Immature natural killer cell (primary cell): ENCODE data around the gene PDGFRB. TPM values are rescaled to one million over a fixed set of nuclear protein-coding genes. Genes with fewer than 3 reads are reported as not detected.

Experiments
- DNase-seq, 3 donors: peaks; one replicate each; pipeline ENCODE4 v3.0.0; 2022; ENCODE audit warnings: mixed read lengths in 1 of 3
- H3K27ac Mint-ChIP-seq, 6 donors: one replicate each; pipeline ENCODE4 v1.8.0; 2020; ENCODE audit warnings: mixed read lengths in 6 of 6, mild to moderate bottlenecking in 5 of 6, inconsistent platforms in 4 of 6, moderate library complexity in 3 of 6
- H3K27me3 Mint-ChIP-seq, 3 donors: one replicate each; pipeline ENCODE4 v1.8.0; 2020 to 2021; ENCODE audit warnings: low read depth in 3 of 3, mild to moderate bottlenecking in 3 of 3, mixed read lengths in 3 of 3, moderate library complexity in 3 of 3, inconsistent platforms in 1 of 3
- H3K36me3 Mint-ChIP-seq, 3 donors: one replicate each; pipeline ENCODE4 v1.8.0; 2020; ENCODE audit warnings: mixed read lengths in 3 of 3, inconsistent platforms in 2 of 3, mild to moderate bottlenecking in 2 of 3
- H3K4me1 Mint-ChIP-seq, 2 donors: one replicate each; pipeline ENCODE4 v1.8.0; 2020; ENCODE audit warnings: inconsistent platforms in 2 of 2, mild to moderate bottlenecking in 2 of 2, mixed read lengths in 2 of 2, moderate library complexity in 1 of 2
- H3K4me3 Mint-ChIP-seq, 5 donors: one replicate each; pipeline ENCODE4 v1.8.0; 2020; ENCODE audit warnings: mild to moderate bottlenecking in 5 of 5, mixed read lengths in 5 of 5, inconsistent platforms in 3 of 5, moderate library complexity in 3 of 5
- H3K9me3 Mint-ChIP-seq, 6 donors: one replicate each; pipeline ENCODE4 v1.8.0; 2020; ENCODE audit warnings: mild to moderate bottlenecking in 6 of 6, mixed read lengths in 6 of 6, inconsistent platforms in 4 of 6, moderate library complexity in 3 of 6
- polyA plus RNA-seq, 3 donors: library from polyadenylated mRNA; unstranded; fragments of 300-500 nt; fragmentation: Illumina TruSeq; gene quantifications; one replicate each; pipeline ENCODE4 v1.2.3, GENCODE V29; 2021

Gene PDGFRB
- polyA plus RNA-seq, 3 donors from 2014 or later: 6.4 to 18.9 (median 7.1) TPM

DNA sequence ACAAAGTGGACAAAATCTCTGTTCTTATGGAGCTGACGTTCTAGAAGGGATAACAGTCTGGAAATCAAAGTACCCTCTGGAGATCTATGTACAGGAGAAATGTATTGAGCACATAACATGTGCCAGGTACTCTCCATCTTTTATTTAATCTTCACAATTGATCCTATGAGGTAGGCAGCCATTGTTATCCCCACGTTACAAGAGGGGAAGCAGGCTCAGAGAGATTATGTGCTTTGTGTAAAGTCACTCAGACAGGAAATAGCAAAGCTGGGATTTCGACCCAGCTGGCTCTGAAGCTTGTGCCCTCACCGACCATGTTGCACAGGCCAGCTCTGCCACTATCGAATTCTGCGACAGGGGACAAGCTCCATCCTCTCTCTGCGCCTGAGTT lies 21.5 kb downstream of the PDGFRB start:
- Mint-ChIP-seq H3K9me3 (no peaks in the 10 kb centered on the region), H3K4me3 (no peak overlapping the region), H3K4me1 (peaks cover 20 to 21% of the 10 kb centered on the region in 2 donors), H3K27me3 (peaks cover 0 to 2% (median 0%) of the 10 kb centered on the region in 3 donors), H3K36me3 (peaks cover 0 to 17% (median 4%) of the 10 kb centered on the region in 3 donors), H3K27ac (no peak overlapping the region)
- no peak for DNase-seq

DNA sequence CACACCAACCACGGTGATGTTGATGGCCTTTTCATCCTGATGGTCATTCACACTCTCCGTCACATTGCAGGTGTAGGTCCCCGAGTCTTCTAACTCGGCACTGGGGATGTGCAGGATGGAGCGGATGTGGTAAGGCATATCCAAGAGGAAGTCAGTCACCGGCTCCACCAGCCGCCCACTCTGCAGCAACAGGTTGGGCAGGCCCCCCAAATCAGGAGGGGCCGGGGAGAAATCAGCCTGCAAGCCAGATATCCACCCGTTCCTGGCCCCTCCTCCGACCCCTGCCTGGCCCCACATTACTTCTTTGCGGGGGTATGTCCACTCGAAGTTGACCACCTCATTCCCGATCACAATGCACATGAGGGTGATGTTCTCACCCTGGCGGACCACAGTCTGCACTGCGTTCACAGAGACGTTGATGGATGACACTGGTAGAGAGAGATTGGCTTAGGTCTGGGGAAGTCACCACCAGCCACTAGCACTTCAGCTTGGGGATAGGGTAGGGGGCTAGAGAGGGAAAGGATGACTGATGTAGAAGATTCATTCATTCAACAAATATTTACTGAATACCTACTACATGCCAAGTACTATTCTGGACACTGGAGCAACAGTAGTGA lies 22.0 kb downstream of the PDGFRB start:
- Mint-ChIP-seq H3K4me1 (peaks cover 20 to 21% of the 10 kb centered on the region in 2 donors), H3K27ac (no peak overlapping the region), H3K4me3 (no peak overlapping the region), H3K27me3 (peaks cover 0 to 2% (median 0%) of the 10 kb centered on the region in 3 donors), H3K9me3 (no peaks in the 10 kb centered on the region), H3K36me3 (peaks cover 0 to 20% (median 6%) of the 10 kb centered on the region in 3 donors)
- no peak for DNase-seq

DNA sequence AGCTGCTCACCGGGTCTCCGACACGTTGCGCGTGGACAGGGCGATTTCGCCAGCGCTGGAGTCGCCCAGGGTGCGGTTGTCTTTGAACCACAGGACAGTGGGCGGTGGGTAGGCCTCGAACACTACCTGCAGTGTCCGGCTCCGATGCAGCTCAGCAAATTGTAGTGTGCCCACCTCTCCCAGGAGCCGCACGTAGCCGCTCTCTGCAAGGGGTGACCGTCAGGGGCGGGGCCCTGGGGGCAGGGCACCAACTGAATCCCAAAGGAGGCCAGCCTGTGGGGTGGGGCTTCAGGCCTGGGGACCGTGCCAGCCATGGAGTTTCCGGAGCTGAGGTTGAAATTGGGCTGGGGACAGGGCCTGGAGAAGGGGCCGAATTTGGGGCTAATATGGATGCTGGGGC lies 22.9 kb downstream of the PDGFRB start:
- H3K27me3 Mint-ChIP-seq: no peaks in the 10 kb centered on the region
- no peaks in the 10 kb centered on the region for H3K9me3 Mint-ChIP-seq
- H3K36me3 Mint-ChIP-seq: peaks cover 0 to 26% (median 10%) of the 10 kb centered on the region in 3 donors
- peaks cover 20 to 21% of the 10 kb centered on the region in 2 donors for H3K4me1 Mint-ChIP-seq
- no peak for DNase-seq
- H3K4me3 Mint-ChIP-seq: no peak overlapping the region
- peak overlapping the region in 1 of 6 donors; percentile 36 for H3K27ac Mint-ChIP-seq

DNA sequence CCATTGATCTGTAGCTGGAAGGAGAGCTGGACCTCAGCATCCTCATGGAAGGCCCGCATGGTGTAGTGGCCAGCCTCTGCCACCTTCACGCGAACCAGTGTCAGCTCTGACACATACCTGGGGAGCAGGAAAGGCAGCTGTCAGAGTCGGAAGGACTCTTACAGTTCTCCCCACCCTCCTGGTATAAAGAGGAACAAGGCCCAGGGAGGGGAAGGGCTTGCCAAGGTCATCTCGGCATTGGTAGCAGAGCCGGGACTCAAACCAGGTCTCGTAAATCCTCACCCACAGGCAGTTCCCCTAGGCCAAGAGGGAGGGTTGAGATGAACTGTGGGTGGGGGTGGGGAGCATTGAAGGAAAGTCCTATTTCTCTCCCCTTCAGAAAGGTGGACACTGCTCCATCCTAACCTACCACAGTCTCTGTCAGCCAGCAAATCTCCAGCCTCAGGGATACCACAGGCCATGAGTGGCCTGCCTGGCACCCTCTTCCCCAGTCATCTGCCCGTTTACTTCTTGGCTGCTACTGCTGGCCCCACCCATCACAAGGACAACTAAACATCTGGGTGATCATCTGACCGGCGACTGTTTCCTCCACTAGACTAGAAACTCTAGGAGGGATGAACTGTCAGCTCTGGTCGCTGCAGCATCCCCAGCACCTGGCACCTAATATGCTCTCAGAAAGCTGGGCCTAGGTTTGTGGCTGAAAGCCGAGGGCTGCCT lies 23.5 kb downstream of the PDGFRB start:
- no peak overlapping the region for H3K4me3 Mint-ChIP-seq
- peaks cover 20 to 21% of the 10 kb centered on the region in 2 donors for H3K4me1 Mint-ChIP-seq
- H3K9me3 Mint-ChIP-seq: no peaks in the 10 kb centered on the region
- H3K36me3 Mint-ChIP-seq: peaks cover 0 to 27% (median 10%) of the 10 kb centered on the region in 3 donors
- DNase-seq: no peak
- H3K27me3 Mint-ChIP-seq: no peaks in the 10 kb centered on the region
- H3K27ac Mint-ChIP-seq: peak overlapping the region in 3 of 6 donors; percentile 25 to 46 (median 36)

DNA sequence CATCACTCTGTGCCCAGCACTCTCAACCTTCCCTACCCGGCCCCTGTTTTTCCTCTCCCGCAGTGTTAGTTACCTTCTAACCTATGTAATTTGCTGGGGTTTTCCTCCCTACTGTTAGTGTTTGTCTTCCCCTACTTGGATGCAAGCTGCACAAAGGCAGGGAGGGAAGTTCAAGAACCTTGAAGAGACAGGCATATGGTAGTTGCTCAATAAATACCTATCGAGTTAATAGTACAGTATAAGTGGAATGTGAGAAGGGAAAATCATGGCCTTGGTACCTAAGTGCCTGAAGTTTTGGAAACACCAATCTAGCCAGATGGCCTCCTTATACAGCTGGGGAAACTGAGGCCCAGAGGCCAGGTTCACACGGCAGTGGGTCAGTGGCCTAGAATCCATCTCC lies 24.2 kb downstream of the PDGFRB start:
- H3K9me3 Mint-ChIP-seq: no peaks in the 10 kb centered on the region
- H3K27me3 Mint-ChIP-seq: peaks cover 0 to under 1% (median 0%) of the 10 kb centered on the region in 3 donors
- H3K27ac Mint-ChIP-seq: peak overlapping the region in 4 of 6 donors; percentile 8 to 63 (median 16)
- peaks cover 20 to 21% of the 10 kb centered on the region in 2 donors for H3K4me1 Mint-ChIP-seq
- peaks cover 0 to 27% (median 10%) of the 10 kb centered on the region in 3 donors for H3K36me3 Mint-ChIP-seq
- no peak for DNase-seq
- H3K4me3 Mint-ChIP-seq: peak overlapping the region in 2 of 5 donors; percentile 8 to 75

DNA sequence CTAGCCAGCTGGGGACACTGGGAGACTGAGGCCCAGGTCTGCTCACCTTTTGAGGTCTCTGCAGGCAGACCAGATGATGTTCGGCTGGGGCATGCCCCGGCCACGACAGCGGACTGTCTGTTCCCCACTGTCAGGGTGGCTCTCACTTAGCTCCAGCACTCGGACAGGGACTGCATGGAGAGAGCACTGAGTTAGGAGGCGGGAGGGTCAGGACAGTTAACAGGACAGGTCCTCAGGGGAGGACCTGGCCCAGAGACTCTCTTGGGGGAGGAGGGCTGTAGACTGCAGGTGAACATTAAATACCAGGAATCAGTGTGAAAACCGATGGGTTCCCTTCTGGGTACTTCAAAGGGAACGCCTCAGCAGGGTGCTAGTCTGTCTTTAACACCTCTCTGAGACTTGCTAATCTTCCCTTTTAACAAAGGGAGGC lies 25.1 kb downstream of the PDGFRB start:
- Mint-ChIP-seq H3K4me3 (peak overlapping the region in 4 of 5 donors; percentile 24 to 75 (median 54)), H3K4me1 (peaks cover 20 to 21% of the 10 kb centered on the region in 2 donors), H3K9me3 (no peaks in the 10 kb centered on the region), H3K27ac (peak overlapping the region in 3 of 6 donors; percentile 7 to 63 (median 51)), H3K27me3 (peaks cover 0 to 1% (median 0%) of the 10 kb centered on the region in 3 donors), H3K36me3 (peaks cover 0 to 30% (median 10%) of the 10 kb centered on the region in 3 donors)
- peak in 1 of 3 donors; percentile 11 for DNase-seq

DNA sequence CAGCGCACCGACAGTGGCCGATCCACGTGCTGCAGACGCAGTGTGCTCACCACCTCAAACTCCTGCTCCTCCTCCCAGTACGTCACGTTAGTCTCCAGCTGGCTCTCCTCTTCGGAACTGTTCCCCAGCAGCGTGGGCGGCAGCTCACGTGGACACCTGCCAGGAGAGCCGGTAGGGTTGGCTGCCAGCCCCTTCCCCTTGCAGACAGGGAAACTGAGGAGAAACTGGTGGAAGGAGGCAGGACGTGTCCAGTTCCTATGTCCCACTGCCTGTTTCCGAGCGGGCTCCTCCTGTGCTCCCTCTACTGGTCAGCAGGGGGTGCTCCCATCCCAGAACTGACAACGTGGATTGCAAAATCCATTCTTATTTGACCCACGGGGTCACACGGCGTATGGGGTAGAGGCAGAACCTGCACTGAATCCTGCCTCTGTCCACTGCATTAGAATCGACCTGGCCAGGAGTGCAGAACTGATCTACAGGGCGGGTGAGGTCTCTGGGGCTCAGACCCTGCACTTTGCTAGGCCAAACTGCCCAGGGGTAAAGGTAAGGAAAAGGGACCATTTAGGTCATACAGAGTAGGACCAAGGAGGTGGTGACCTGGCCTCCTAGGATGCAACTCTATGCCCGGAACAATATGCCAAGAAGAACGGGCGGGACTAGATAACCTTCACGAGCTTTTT lies 25.7 kb downstream of the PDGFRB start:
- Mint-ChIP-seq H3K4me1 (peaks cover 20 to 21% of the 10 kb centered on the region in 2 donors), H3K27me3 (peaks cover 0 to 1% (median 0%) of the 10 kb centered on the region in 3 donors), H3K9me3 (no peaks in the 10 kb centered on the region), H3K4me3 (peak overlapping the region; percentile 22 to 75 (median 39)), H3K36me3 (peaks cover 0 to 29% (median 10%) of the 10 kb centered on the region in 3 donors), H3K27ac (peak overlapping the region in 2 of 6 donors; percentile 9 to 63)
- DNase-seq: peak; percentile 42 to 57 (median 55)

DNA sequence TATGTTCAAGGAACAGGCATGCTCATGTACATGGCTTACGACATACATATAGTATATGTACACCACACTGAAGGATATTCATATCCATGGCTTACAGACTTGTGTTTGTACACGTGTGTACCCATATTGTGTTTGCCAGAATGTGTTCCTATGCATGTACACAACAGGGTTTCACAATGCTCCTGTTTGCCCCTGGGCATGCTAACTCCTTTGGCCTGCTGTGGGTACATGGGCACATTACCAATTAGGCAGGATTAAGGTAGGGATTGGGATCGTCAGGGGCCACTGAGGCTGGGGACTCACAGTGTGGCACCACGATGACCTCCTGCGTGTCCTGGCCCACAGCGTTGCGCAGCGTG lies 26.2 kb downstream of the PDGFRB start:
- Mint-ChIP-seq H3K36me3 (peaks cover 0 to 31% (median 10%) of the 10 kb centered on the region in 3 donors), H3K9me3 (no peaks in the 10 kb centered on the region), H3K4me3 (no peak overlapping the region), H3K27me3 (peaks cover 0 to 1% (median 1%) of the 10 kb centered on the region in 3 donors), H3K4me1 (peaks cover 20 to 21% of the 10 kb centered on the region in 2 donors), H3K27ac (no peak overlapping the region)
- no peak for DNase-seq

DNA sequence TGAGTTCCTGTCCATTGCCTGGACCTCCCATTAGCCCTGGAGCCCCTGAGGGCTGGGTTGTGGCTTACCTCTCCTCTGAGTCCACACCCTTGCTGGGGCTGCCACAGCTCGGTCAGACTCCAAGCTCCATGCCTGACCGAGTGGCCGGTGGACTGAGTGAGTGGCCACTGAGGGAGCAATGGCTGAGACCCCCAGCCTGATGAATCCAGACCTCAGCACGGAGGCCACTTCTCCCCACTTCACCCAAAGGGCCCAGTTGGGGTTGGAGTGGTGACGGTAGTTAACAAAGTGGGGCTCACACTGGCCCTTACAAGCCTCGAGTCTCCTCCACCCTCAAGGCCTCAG lies 28.8 kb downstream of the PDGFRB start:
- Mint-ChIP-seq H3K36me3 (peaks cover 0 to 28% (median 6%) of the 10 kb centered on the region in 3 donors), H3K4me1 (peaks cover 17 to 20% of the 10 kb centered on the region in 2 donors), H3K27ac (no peak overlapping the region), H3K27me3 (peaks cover 0 to 1% (median 1%) of the 10 kb centered on the region in 3 donors), H3K9me3 (no peaks in the 10 kb centered on the region), H3K4me3 (no peak overlapping the region)
- no peak for DNase-seq

DNA sequence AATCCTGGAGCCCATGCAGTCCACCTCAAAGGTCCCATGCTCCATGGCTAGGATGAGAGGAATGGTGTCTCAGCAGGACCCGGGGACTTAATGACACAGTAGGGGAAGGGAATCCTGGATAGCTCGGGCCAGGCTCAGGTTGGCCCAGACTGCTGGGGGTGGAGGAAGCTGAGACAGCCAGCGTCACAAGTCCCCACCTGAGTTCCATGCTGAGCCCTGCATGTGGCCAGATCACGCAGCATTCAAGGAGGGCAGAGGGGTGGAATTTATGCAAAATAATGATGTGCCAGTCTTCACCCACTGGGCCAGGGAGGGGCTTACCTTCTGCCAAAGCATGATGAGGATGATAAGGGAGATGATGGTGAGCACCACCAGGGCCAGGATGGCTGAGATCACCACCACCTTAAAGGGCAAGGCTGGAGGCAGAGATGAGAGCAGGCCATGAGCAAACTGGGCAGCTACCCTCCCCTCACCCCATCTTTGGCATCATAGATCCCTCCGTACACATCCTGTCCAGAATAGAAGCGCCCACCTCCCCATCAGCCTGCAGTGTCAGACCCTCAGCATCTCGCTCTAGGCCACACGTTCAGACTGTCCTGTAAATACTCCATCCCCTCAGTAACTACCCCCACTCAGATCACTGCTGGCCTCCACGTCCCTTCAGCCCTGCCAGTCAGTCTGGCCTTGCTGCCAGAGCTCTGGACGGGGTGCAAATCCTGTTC lies 29.3 kb downstream of the PDGFRB start:
- no peak overlapping the region for H3K27ac Mint-ChIP-seq
- peaks cover 0 to 33% (median 6%) of the 10 kb centered on the region in 3 donors for H3K36me3 Mint-ChIP-seq
- no peak for DNase-seq
- H3K4me1 Mint-ChIP-seq: peaks cover 16 to 17% of the 10 kb centered on the region in 2 donors
- no peaks in the 10 kb centered on the region for H3K9me3 Mint-ChIP-seq
- no peak overlapping the region for H3K4me3 Mint-ChIP-seq
- H3K27me3 Mint-ChIP-seq: peaks cover 0 to 1% (median 1%) of the 10 kb centered on the region in 3 donors

DNA sequence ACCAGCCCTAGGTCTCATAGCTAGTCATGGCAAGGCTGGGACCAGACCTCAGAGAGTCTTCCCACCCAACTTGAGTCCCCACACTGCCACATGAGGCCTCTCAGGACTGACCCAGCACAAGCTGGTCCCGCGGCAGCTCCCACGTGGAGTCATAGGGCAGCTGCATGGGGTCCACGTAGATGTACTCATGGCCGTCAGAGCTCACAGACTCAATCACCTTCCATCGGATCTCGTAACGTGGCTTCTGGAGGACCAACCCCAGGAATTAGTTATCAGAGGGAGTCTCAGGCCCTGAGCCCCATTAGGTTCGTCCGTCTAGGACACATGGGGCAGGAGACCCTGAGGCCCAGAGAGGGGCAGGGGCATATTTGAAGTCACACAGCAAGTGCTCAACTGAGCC lies 30.3 kb downstream of the PDGFRB start:
- Mint-ChIP-seq H3K36me3 (peaks cover 0 to 32% (median 6%) of the 10 kb centered on the region in 3 donors), H3K4me3 (no peak overlapping the region), H3K27me3 (peaks cover 0 to 1% (median 1%) of the 10 kb centered on the region in 3 donors)

DNA sequence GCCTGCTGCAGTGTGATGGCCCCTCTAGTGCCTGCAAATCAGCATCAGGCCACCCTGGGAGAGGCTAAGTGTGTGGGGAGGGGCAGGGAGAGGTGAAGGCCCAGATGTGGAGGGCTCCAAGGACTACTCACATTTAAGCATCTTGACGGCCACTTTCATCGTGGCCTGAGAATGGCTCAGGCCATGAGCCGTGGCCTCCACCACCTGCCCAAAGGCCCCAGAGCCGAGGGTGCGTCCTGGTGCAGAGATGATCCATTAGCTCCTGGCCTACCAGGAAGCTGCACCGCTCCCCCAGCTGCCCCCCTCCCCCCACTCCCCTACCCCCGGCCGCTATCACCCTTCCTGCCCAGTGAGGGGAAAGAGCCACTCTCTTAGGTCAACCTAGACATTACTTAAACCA lies 31.0 kb downstream of the PDGFRB start:
- Mint-ChIP-seq H3K9me3 (no peaks in the 10 kb centered on the region), H3K4me3 (no peak overlapping the region), H3K4me1 (no peaks in the 10 kb centered on the region), H3K27ac (no peak overlapping the region), H3K27me3 (peaks cover 0 to 1% (median 1%) of the 10 kb centered on the region in 3 donors), H3K36me3 (peaks cover 0 to 25% (median 10%) of the 10 kb centered on the region in 3 donors)
- DNase-seq: no peak

More for the DNA sequence above, 30.3 kb downstream of the PDGFRB start:
- H3K27ac Mint-ChIP-seq: no peak overlapping the region
- H3K9me3 Mint-ChIP-seq: no peaks in the 10 kb centered on the region
- no peak for DNase-seq
- H3K4me1 Mint-ChIP-seq: peaks cover 5 to 6% of the 10 kb centered on the region in 2 donors

DNA sequence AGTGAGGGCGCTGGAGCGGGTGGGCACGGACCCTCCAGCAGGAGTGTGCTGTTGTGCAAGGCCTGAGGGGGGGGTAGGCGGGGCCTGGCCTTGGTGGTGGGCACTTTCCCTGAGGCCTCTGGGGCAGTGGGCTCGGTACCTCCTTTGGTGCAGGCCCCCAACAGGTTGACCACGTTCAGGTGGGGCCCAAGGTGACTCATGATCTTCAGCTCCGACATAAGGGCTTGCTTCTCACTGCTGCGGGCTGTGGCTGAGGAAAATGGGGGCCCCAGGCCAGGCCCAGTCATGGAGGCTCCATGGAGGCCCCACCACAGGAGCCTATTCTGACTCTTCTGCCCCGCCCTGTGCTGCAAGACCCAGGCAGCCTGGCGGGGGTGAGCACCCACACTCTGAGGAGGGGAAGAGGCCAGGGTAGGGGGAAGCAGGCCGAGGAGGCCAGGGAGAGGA lies 31.5 kb downstream of the PDGFRB start:
- no peak for DNase-seq
- Mint-ChIP-seq H3K9me3 (no peaks in the 10 kb centered on the region), H3K4me3 (no peak overlapping the region), H3K27me3 (peaks cover 0 to 1% (median 1%) of the 10 kb centered on the region in 3 donors), H3K27ac (no peak overlapping the region), H3K36me3 (peaks cover 0 to 25% (median 12%) of the 10 kb centered on the region in 3 donors), H3K4me1 (no peaks in the 10 kb centered on the region)
